Left cardiac atrium (tissue), 4 donors: Measurements from ENCODE around the gene ALB. TPM values are rescaled to one million over a fixed set of nuclear protein-coding genes. Genes with fewer than 3 reads are reported as not detected.

Experiments
- ATAC-seq, 2 donors: fragments of 200-7000 bp; cut with Tn5 transposase; one replicate each; pipeline ENCODE4 v1.9.1; 2020; ENCODE audit warnings: mild to moderate bottlenecking in 2 of 2, moderate library complexity in 2 of 2
- DNase-seq: peaks from one replicate; pipeline ENCODE4 v3.0.0-alpha.2; 2020
- intact Hi-C, 2 donors: fragments of 100-400 bp; cut with DNase I; formaldehyde crosslinking; loops; one replicate each; pipeline versions ENCODE4 v1.14.1 to v1.15.1; 2022 to 2023
- total RNA-seq, 2 donors: library from RNA; stranded (reverse); fragmentation: NEBNext Ultra II Directional; extraction: Animal tissue kit (Norgen Biotek cat#: 25700); gene quantifications; one replicate each; pipeline ENCODE4 v1.2.1, GENCODE V29; 2021
- donor health status: DM: no; HTN: yes; CAD: no.
- donor health status: DM: no; HTN: yes; CAD: no; lungs with severe emphysema.
- donor health status: DM: yes; HTN: yes; CAD: no.
- donor health status: Dilated cardiomyopathy.

Gene ALB
- total RNA-seq, 2 donors from 2014 or later: 1.5 to 2.2 TPM

GRCh38 chr4:73445383-73446335, 41.6 kb downstream of the ALB start:
- intact Hi-C loops: no loop called here
- no peak for DNase-seq
- no peak for ATAC-seq

DNA sequence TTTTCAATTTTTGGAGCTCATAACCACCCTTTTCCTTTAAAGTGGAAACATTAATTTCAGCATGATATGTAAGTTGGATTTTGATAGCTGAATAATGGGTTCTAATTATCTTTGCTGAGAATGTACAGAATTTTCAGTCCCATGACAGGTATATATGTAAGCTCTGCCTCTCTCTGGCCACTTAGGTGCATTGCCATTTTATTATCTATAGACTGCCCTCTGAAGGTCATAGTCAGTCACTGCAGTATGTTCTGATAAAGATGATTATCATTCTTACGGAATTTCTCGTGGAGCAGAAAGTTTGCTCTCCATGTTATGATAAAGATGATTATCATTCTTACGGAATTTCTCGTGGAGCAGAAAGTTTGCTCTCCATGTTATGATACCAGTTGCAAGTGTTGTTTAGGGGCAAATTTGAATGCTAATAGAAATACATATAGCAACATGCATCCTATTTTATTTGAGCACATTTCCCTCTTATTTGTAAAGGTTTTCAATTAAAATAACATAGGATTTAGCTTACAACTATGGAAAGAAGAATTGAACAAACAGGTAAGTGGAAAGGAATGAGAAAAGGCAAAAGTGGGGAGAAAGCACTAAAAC, 42.4 kb downstream of the ALB start:
- intact Hi-C loops: no loop called here
- DNase-seq (no peak), ATAC-seq (no peak)

DNA sequence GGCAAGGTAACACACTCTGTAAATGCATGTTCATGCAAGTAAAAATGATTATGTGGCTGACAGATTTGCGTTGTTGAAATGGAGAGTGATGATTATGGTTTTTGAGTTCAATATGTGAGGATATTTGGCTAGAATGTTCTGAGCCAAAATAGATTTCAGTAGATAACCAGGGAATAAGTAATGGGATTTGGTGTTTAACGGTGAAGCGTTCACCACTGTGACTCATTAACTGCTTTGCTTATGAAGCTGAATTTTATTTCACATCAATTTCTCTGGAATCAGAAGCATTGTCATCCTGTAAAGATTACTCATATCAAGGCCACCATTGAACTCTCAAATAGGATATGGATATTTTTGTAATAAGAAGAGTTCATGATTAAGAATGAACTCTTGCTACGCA, 43.6 kb downstream of the ALB start:
- intact Hi-C loops: no loop called here
- no peak for DNase-seq
- ATAC-seq: no peak

DNA sequence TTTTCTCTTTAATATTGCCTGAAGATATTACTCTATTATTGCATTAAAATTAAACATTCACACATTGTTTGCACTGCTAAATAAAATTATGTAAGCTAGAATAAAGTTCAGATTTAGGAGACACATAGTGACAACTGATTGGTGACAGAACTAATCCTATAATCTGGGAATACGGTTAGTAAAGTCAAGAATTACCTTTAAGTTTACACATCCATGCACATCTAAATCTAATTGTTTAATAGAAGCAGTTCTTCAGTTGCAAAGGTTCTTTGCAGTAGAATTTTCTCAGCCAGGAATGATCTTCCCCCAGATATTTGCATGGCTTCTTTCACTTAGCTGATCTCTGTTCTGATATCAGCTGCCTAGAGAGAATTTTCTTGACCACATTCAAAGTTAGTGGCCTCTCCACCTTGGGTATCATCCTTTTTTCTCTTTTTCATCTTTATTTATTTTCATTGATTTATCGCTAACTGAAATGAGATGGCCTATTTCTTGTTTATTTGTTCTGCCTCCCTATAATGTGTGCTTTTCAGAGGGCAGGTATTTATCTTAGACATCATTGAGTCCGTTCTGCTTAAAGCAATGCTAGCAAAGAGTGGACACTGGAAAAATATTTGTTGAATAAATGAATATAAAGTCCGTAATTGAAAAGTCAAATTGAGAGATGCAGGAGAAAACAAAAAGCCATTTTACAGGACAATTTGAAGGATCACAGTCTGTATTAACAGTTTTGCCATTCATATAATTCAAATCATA, 44.5 kb downstream of the ALB start:
- no peak for DNase-seq
- intact Hi-C loops: no loop called here
- ATAC-seq: no peak

GRCh38 chr4:73450398-73451004, 46.4 kb downstream of the ALB start:
- DNase-seq (peak; percentile 42), ATAC-seq (peak in 1 of 2 donors; percentile 93)
- intact Hi-C loops: no loop called here

DNA sequence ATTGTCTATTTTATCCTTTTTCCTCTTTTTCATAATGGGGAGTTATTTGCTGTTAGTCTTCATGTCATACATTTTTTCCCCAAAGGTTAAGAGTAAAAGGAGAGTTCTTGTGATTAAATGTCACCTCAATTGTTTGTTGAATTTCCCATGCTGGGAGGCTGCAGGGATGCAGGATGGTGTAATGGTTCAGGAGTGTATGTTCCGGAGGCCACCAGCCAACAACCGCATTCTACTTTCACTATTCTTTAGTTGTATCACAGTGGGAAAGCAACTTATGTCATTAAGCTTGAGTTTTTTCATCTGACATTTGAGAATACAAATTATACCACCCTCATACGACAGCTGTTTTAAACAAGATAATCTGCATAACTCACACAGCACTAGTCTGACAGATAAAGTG, 47.3 kb downstream of the ALB start:
- intact Hi-C loops: no loop called here

GRCh38 chr4:73451981-73452747, 48.1 kb downstream of the ALB start:
- DNase-seq (no peak), ATAC-seq (no peak)
- intact Hi-C loops: no loop called here

More for the DNA sequence above, 47.3 kb downstream of the ALB start:
- DNase-seq (no peak), ATAC-seq (peak in 1 of 2 donors; percentile 63)

GRCh38 chr4:73452953-73453700, 49.0 kb downstream of the ALB start:
- DNase-seq (no peak), ATAC-seq (no peak)
- intact Hi-C loops: no loop called here

- DNase-seq: no peak
- intact Hi-C loops: no loop called here
- ATAC-seq: no peak
Observed at GRCh38 chr4:73453701-73454005, 49.6 kb downstream of the ALB start.

DNA sequence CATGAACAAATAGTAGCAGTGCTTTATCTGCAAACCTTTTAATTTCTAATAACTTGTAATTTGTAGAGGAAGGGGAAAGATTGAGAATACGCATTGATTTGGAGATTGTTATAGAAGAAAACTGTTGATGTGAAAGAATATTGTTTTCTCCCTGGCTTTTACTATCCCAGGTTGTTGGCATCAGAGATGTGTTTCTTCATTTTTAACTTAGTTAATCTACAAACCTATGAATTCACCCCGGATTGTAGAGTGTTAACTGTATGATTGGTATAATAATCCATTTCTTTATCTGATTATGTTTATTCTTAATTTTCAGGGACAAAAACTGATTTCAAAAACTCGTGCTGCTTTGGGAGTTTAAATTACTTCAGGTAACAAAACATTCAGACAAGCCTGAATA, 50.8 kb downstream of the ALB start:
- no peak for DNase-seq
- intact Hi-C loops: no loop called here
- no peak for ATAC-seq

DNA sequence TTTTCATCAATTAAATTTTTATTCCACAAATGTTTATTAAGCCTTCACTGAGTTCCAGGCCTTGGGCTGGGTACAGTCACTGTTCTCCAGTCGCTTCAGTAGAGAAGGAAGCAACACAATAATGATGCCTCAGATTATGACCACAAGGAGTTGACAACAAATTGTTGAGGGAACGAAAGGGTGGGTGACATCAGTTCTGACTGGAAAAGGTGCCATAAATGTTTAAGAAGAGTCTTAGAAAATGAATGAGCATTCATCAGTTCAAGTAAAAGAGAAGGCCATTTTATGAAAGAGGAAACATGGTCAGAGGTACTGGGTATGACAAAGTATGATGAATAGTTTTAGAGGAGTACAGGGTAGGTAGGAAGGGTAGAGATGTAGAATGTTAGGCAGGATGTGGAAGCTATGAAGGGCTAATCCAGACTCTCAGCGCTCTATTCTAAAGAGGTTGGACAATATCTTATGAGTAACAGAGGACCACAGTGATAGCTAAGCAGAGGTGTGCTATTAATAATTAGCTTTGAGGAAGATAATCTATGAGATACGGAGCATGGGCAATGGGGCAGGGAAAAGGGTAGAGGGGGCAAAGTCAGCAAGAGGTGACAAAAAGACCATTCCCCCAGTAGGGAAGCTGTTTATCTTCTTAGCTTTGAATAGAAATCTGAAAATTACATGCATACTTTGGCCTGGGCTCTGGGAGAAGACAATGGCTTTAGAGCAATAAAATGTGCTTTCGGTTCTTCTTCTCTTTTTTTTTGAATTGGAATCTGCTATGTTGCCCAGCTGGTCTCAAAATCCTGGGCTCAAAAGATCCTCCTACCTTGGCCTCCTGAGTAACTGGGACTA, 52.3 kb downstream of the ALB start:
- DNase-seq (no peak), ATAC-seq (no peak)
- intact Hi-C loops: no loop called here

DNA sequence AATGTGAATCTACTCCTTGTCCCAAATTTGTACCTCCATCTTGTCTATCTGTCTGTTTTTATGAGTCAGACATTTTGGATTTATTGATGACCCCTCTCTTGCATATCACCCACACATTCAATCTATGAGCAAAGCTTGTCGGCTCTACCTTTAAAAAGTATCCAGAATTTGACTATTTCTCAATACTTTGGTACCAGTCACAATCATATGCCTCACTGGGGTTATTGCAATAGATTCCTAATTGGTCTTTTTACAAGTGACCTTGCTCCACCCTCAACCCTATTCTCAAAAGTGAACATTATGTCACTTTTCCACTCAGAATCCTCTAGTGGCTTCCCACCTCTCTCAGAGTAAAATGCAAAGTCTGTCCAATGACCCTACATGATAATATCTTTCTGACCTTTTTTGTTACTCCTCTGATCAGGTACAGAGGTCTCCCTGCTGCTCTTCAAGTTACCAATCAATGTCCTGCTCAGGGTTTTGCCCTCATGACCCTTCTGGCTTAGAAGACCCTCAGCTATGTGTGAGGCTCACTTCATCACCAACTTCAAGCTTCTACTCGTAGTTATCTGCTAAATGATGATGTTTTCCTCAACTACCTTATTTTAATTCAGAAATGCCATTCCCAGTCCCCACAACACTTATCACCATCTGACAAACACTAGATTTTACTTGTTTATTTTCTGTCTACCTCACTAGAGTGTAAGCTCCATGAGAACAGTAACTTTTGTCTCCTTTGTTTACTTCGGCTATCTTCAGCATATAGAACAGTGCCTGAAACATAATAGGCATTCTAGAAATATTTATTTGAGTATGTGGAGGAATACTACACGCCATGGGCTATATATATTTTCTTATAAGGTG, 54.3 kb downstream of the ALB start:
- ATAC-seq (no peak), DNase-seq (no peak)
- intact Hi-C loops: no loop called here

GRCh38 chr4:73459048-73459421, 54.9 kb downstream of the ALB start:
- ATAC-seq: no peak
- DNase-seq: no peak
- intact Hi-C loops: no loop called here

DNA sequence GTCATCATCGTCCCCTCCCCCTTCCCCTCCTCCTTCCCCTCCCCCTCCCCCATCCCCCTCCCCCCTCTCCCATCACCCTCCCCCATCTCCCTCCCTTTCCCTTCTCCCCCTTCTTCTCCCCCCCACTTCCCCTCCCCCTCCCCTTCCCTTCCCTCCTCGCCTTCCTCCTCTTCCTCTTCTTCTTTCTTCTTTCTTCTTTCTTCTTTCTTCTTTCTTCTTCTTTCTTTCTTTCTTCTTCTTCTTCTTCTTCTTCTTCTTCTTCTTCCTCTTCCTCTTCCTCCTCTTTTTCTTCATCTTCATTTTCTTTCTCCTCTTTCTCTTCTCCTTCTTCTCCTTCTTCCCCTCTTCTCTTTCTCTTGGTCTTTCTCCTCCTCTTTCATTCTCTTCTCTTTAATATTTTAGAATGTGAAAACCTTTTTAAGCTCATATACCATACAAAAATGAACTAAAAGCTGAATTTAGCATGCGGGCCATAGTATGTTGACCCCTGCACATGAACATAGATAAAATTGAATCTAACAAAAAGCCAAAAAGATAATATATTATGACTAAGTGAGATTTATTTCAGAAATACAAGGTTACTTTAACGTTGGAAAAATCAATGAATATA, 56.9 kb downstream of the ALB start:
- DNase-seq (no peak), ATAC-seq (no peak)
- intact Hi-C loops: no loop called here

DNA sequence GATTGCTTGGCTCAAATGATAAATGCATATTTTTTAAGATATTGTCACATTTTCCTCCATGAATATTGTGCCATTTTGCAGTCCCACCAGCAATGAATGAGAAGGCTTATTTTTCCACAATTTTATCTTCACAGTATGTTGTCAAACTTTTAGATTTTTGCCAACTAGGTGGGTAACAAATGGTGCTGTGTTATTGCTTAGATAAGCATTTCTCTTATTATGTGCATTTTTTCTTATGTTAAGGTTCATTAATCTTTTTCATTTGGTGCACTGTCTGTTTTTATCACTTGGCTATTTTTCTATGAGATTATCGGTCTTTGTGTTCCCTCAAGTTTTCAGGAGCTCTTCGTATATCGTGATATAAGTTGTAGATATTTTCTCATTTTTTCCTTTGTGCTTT, 64.1 kb downstream of the ALB start:
- intact Hi-C loops: no loop called here
- no peak for ATAC-seq

DNA sequence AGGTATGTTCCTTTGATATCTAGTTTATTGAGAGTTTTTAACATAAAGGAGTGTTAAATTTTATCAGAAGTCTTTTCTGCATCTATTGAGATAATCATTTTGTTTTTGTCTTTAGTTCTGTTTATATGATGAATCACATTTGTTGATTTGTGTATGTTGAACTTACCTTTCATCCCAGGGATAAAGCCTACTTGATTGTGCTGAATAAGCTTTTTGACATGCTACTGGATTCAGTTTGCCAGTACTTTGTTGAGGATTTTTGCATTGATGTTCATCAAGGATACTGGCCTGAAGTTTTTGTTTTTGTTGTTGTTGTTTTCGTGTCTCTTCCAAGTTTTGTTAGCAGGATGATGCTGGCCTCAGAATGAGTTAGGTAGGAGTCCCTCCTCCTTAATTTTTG, 66.6 kb downstream of the ALB start:
- intact Hi-C loops: no loop called here
- ATAC-seq: no peak
- DNase-seq: no peak

More for the DNA sequence above, 64.1 kb downstream of the ALB start:
- no peak for DNase-seq
